Liver (tissue), 9 donors: ENCODE data around the gene GPR148. TPM values are rescaled to one million over a fixed set of nuclear protein-coding genes. Genes with fewer than 3 reads are reported as not detected.

Source experiments
- DNase-seq: peaks from one replicate; pipeline ENCODE4 v3.0.0-alpha.2; 2017; ENCODE audit warnings: low spot score
- H3K27ac ChIP-seq, 2 donors: one replicate each; pipeline ENCODE4 v1.7.0; 2013; ENCODE audit warnings: inconsistent platforms in 2 of 2, low read length in 2 of 2, control low read depth in 1 of 2, low read depth in 1 of 2, mild to moderate bottlenecking in 1 of 2
- H3K27me3 ChIP-seq, 4 donors: one replicate each; pipeline versions ENCODE4 v1.6.1 to v1.7.0; 2013; ENCODE audit warnings: low read length in 3 of 4, inconsistent platforms in 1 of 4, mild to moderate bottlenecking in 1 of 4, moderate library complexity in 1 of 4; ENCODE audit not compliant: control insufficient read depth in 4 of 4, insufficient read depth in 4 of 4
- H3K36me3 ChIP-seq, 4 donors: one replicate each; pipeline versions ENCODE4 v1.6.1 to v1.7.0; 2013; ENCODE audit warnings: low read length in 3 of 4, mild to moderate bottlenecking in 3 of 4, low read depth in 1 of 4, moderate library complexity in 1 of 4; ENCODE audit not compliant: control insufficient read depth in 4 of 4, insufficient read depth in 3 of 4
- H3K4me1 ChIP-seq, 4 donors: one replicate each; pipeline versions ENCODE4 v1.6.1 to v1.7.0; 2013; ENCODE audit warnings: low read length in 3 of 4, mild to moderate bottlenecking in 3 of 4, moderate library complexity in 1 of 4; ENCODE audit not compliant: control insufficient read depth in 4 of 4, insufficient read depth in 4 of 4
- H3K4me3 ChIP-seq, 3 donors: one replicate each; pipeline versions ENCODE4 v1.6.1 to v1.7.0; 2013; ENCODE audit warnings: low read length in 3 of 3, control low read depth in 1 of 3, low read depth in 1 of 3, mild to moderate bottlenecking in 1 of 3
- H3K9ac ChIP-seq, 2 donors: one replicate each; pipeline ENCODE4 v1.7.0; 2013; ENCODE audit warnings: low read length in 2 of 2, mild to moderate bottlenecking in 2 of 2, moderate library complexity in 2 of 2, control low read depth in 1 of 2, low read depth in 1 of 2
- H3K9me3 ChIP-seq, 4 donors: one replicate each; pipeline versions ENCODE4 v1.6.1 to v1.7.0; 2013; ENCODE audit warnings: low read length in 3 of 4; ENCODE audit not compliant: control insufficient read depth in 4 of 4
- ATF3 ChIP-seq: IDR thresholded peaks from 2 replicates; pipeline ENCODE4 v1.6.1; 2016; ENCODE audit warnings: antibody characterized with exemption
- CTCF ChIP-seq: fragments of 150-350 bp; IDR thresholded peaks from 2 replicates; pipeline ENCODE4 v1.5.1; 2017; ENCODE audit warnings: improper control_type of control experiment, low read depth, low read length; ENCODE audit not compliant: missing input control
- EGR1 ChIP-seq, 2 donors: IDR thresholded peaks; 2 replicates each; pipeline ENCODE4 v1.6.1; 2016 to 2018; ENCODE audit warnings: antibody characterized with exemption in 2 of 2, low read depth in 2 of 2
- FOXA1 ChIP-seq: IDR thresholded peaks from 2 replicates; pipeline ENCODE4 v1.6.1; 2016; ENCODE audit warnings: antibody characterized with exemption
- FOXA2 ChIP-seq: IDR thresholded peaks from 2 replicates; pipeline ENCODE4 v1.6.1; 2016; ENCODE audit warnings: antibody characterized with exemption
- GABPA ChIP-seq, 2 donors: IDR thresholded peaks in 1 of 2; conservative IDR thresholded peaks in 1 of 2; 2 replicates each; pipeline ENCODE4 v1.6.1; 2016; ENCODE audit warnings: antibody characterized with exemption in 2 of 2, mild to moderate bottlenecking in 1 of 2, moderate library complexity in 1 of 2
- HNF4A ChIP-seq, 2 donors: conservative IDR thresholded peaks; 2 replicates each; pipeline ENCODE4 v1.6.1; 2016; ENCODE audit warnings: antibody characterized with exemption in 2 of 2, mild to moderate bottlenecking in 2 of 2
- HNF4G ChIP-seq: IDR thresholded peaks from 2 replicates; pipeline ENCODE4 v1.6.1; 2016; ENCODE audit warnings: antibody characterized with exemption
- JUND ChIP-seq, 2 donors: IDR thresholded peaks; 2 replicates each; pipeline ENCODE4 v1.6.1; 2016; ENCODE audit warnings: antibody characterized with exemption in 2 of 2
- MAX ChIP-seq: IDR thresholded peaks from 2 replicates; pipeline ENCODE4 v1.6.1; 2016; ENCODE audit warnings: antibody characterized with exemption
- NR2F2 ChIP-seq: IDR thresholded peaks from 2 replicates; pipeline ENCODE4 v1.6.1; 2016; ENCODE audit warnings: antibody characterized with exemption
- RAD21 ChIP-seq, 2 donors: IDR thresholded peaks; 2 replicates each; pipeline ENCODE4 v1.6.1; 2016; ENCODE audit warnings: antibody characterized with exemption in 2 of 2, mild to moderate bottlenecking in 2 of 2
- REST ChIP-seq: IDR thresholded peaks from 2 replicates; pipeline ENCODE4 v1.6.1; 2016; ENCODE audit warnings: antibody characterized with exemption, mild to moderate bottlenecking
- RXRA ChIP-seq, 2 donors: IDR thresholded peaks; 2 replicates each; pipeline ENCODE4 v1.6.1; 2017 to 2018; ENCODE audit warnings: antibody characterized with exemption in 2 of 2, mild to moderate bottlenecking in 1 of 2
- SP1 ChIP-seq: IDR thresholded peaks from 2 replicates; pipeline ENCODE4 v1.6.1; 2018; ENCODE audit warnings: antibody characterized with exemption, mild to moderate bottlenecking
- TAF1 ChIP-seq: conservative IDR thresholded peaks from 2 replicates; pipeline ENCODE4 v1.6.1; 2016; ENCODE audit warnings: antibody characterized with exemption, mild to moderate bottlenecking
- YY1 ChIP-seq: IDR thresholded peaks from 2 replicates; pipeline ENCODE4 v1.6.1; 2016; ENCODE audit warnings: antibody characterized with exemption, mild to moderate bottlenecking
- ZBTB33 ChIP-seq: IDR thresholded peaks from 2 replicates; pipeline ENCODE4 v1.6.1; 2016; ENCODE audit warnings: antibody characterized with exemption
- whole genome bisulfite sequencing: extraction: QIAGEN DNeasy Blood & Tissue Kit; methylation state at CpG from one replicate; pipeline ENCODE4 v1.1.7; 2013; 5-methylcytosine and 5-hydroxymethylcytosine counted together
- polyA plus RNA-seq, 2 donors: library from polyadenylated mRNA; stranded (reverse) in 1 of 2; unstranded in 1 of 2; fragments of 200-250 nt in 1 of 2; fragments of >200 nt in 1 of 2; fragmentation: Nextera tagmentation in 1 of 2; extraction: Ambion mirVana in 1 of 2; gene quantifications; one replicate each; pipeline versions ENCODE4 v1.2.1 to v1.2.3, GENCODE V29; 2013 to 2015
- total RNA-seq, 2 donors: library from RNA; depleted of rRNA; stranded (reverse); fragments of >200 nt; gene quantifications; one replicate each; pipeline ENCODE4 v1.2.3, GENCODE V29; 2014
- donor health status: healthy.
- donor health status: healthy.
- donor health status: healthy.
- donor health status: healthy.
- donor health status: healthy.

GPR148 gene
- total and polyA plus RNA-seq, 4 donors, result not detected

GRCh38 chr2:130762031-130762909 is 33.4 kb downstream of the GPR148 start:
- DNase-seq, result no peak
- Histone ChIP-seq H3K27ac (no peak overlapping the region), H3K9me3 (no peaks in the 10 kb centered on the region), H3K27me3 (peaks cover 0 to 4% (median 0%) of the 10 kb centered on the region in 4 donors), H3K4me1 (no peaks in the 10 kb centered on the region), H3K36me3 (no peaks in the 10 kb centered on the region), H3K9ac (no peak overlapping the region), H3K4me3 (no peak overlapping the region)
- TF ChIP-seq NR2F2 (no peak), FOXA2 (no peak), YY1 (no peak), SP1 (no peak), CTCF (no peak), JUND (IDR thresholded peaks at IDR 0.05) (no peak), HNF4A (conservative IDR thresholded peaks at IDR 0.05) (no peak), TAF1 (no peak), EGR1 (IDR thresholded peaks at IDR 0.05; ENCODE audit: low read depth in 2 of 2) (no peak), ATF3 (no peak), FOXA1 (no peak), GABPA (IDR thresholded peaks at IDR 0.05 in 1 of 2, conservative IDR thresholded peaks at IDR 0.05 in 1 of 2) (no peak), MAX (no peak), ZBTB33 (no peak), RXRA (IDR thresholded peaks at IDR 0.05) (no peak), HNF4G (no peak), RAD21 (IDR thresholded peaks at IDR 0.05) (no peak), REST (no peak)
- 79% methylated on average over 37 of the region's 37 CpGs for WGBS
